Colonic mucosa (tissue), 4 donors: ENCODE measurements around the gene ADNP. TPM values are rescaled to one million over a fixed set of nuclear protein-coding genes. Genes with fewer than 3 reads are reported as not detected.

Experiments used
- DNase-seq: peaks from one replicate; pipeline ENCODE4 v3.0.0-alpha.2; 2020
- H3K27ac ChIP-seq: fragments of 200-600 bp; one replicate; pipeline ENCODE4 v1.8.0; 2021
- H3K27me3 ChIP-seq: fragments of 200-600 bp; one replicate; pipeline ENCODE4 v1.8.0; 2021
- H3K36me3 ChIP-seq: fragments of 200-600 bp; one replicate; pipeline ENCODE4 v1.8.0; 2021
- H3K4me1 ChIP-seq: fragments of 200-600 bp; one replicate; pipeline ENCODE4 v1.8.0; 2021; ENCODE audit warnings: mild to moderate bottlenecking
- H3K4me3 ChIP-seq: fragments of 200-600 bp; one replicate; pipeline ENCODE4 v1.8.0; 2021
- H3K9ac ChIP-seq, 2 donors: one replicate each; pipeline ENCODE4 v1.7.0; 2013; ENCODE audit warnings: control low read depth in 2 of 2, low read depth in 2 of 2, low read length in 2 of 2
- H3K9me3 ChIP-seq: fragments of 200-600 bp; one replicate; pipeline ENCODE4 v1.8.0; 2021
- CTCF ChIP-seq: fragments of 200-600 bp; IDR thresholded peaks from one replicate; pipeline ENCODE4 v1.8.0; 2022; ENCODE audit warnings: antibody characterized with exemption, mild to moderate bottlenecking
- intact Hi-C: fragments of 100-400 bp; cut with DNase I; formaldehyde crosslinking; loops from one replicate; pipeline ENCODE4 v1.14.1; 2022
- total RNA-seq, 2 donors: library from RNA; stranded (reverse); fragmentation: NEBNext Ultra II Directional in 1 of 2; extraction: Animal tissue kit (Norgen Biotek cat#: 25700) in 1 of 2; gene quantifications; one replicate each; pipeline ENCODE4 v1.2.1, GENCODE V29; 2021
- donor health status: healthy.
- donor health status: DM: no; HTN: no; CAD: no.
- donor health status: DM: no; HTN: no; CAD: no.

The ADNP gene
- total RNA-seq, 2 donors from 2014 or later = 46.8 to 54.0 TPM

DNA sequence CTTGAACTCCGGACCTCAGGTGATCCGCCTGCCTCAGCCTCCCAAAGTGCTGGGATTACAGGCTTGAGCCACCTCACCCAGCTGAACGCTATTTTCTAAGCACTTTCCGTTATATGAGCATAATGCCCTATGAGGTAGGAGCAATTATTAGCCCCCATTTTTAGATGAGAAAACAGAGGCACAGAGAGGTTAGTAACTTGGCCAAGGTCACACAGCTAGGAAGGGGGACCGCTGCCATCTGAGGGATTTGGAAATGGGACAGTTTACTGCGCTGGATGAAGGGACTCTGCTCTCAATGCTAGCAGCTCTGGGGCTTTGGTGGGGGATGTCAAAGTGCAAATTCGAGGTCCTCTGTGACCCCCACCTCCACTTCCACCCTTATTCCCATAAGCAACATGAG lies 73.9 kb downstream of the ADNP start:
- Histone ChIP-seq H3K27me3 (no peaks in the 10 kb centered on the region), H3K27ac (no peak overlapping the region), H3K4me1 (no peaks in the 10 kb centered on the region), H3K4me3 (no peak overlapping the region), H3K36me3 (no peaks in the 10 kb centered on the region), H3K9ac (no peak overlapping the region), H3K9me3 (no peaks in the 10 kb centered on the region)
- no peak for DNase-seq
- TF ChIP-seq CTCF = no peak
- intact Hi-C loops = no loop called here

GRCh38 chr20:50856475-50857041 lies 74.7 kb downstream of the ADNP start:
- H3K27ac ChIP-seq = no peak overlapping the region
- no peak for DNase-seq
- H3K4me3 ChIP-seq = no peak overlapping the region
- H3K4me1 ChIP-seq = no peaks in the 10 kb centered on the region
- H3K9ac ChIP-seq = no peak overlapping the region
- no peaks in the 10 kb centered on the region for H3K27me3 ChIP-seq
- TF ChIP-seq CTCF = no peak
- H3K36me3 ChIP-seq = no peaks in the 10 kb centered on the region
- intact Hi-C loops = no loop called here
- no peaks in the 10 kb centered on the region for H3K9me3 ChIP-seq

- no peak for TF ChIP-seq CTCF
- no peaks in the 10 kb centered on the region for H3K36me3 ChIP-seq
- H3K9ac ChIP-seq = no peak overlapping the region
- intact Hi-C loops = no loop called here
- H3K4me3 ChIP-seq = no peak overlapping the region
- no peaks in the 10 kb centered on the region for H3K9me3 ChIP-seq
- no peak for DNase-seq
- no peaks in the 10 kb centered on the region for H3K27me3 ChIP-seq
- no peak overlapping the region for H3K27ac ChIP-seq
- H3K4me1 ChIP-seq = no peaks in the 10 kb centered on the region
These were observed 75.5 kb downstream of the ADNP start for GRCh38 chr20:50855498-50856474.

DNA sequence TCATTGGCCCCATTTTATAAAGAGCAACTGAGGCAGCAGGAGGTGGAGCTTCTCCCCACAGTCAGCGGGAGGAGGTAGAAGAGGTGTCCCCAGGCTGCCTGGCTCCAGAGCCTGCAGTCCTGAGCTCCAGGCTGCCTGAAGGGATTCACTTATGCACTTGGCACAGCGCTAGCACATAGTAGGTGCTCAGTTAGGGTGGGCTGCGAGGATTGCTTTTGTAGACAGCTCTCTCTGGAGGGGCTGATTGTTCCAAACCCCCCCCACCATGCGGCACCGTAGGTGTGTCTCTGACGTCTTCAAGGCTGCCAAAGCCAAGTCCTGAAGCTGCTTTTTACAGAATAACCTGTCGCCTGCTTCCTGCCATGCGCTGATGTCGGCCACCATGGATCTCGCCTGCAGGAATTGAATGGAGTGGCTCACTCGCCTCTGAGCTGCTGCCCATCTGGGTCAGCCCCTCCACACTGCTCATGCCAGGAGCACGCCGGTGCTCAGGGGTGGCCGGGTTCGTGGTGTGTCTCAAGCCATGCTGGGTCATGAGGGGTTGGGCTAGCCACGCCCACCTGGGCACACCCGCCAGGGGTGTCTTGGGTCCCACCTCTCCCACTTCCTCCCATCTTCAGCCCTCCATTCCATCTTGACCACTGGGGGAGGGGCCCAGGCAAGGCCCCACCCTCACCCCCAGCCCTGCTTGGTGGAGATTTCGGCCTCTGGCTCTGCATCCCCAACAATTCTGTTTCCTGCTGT lies 76.6 kb downstream of the ADNP start:
- Histone ChIP-seq H3K36me3 (no peaks in the 10 kb centered on the region), H3K4me3 (no peak overlapping the region), H3K9me3 (no peaks in the 10 kb centered on the region), H3K27ac (no peak overlapping the region), H3K9ac (no peak overlapping the region), H3K27me3 (no peaks in the 10 kb centered on the region), H3K4me1 (no peaks in the 10 kb centered on the region)
- intact Hi-C loops = no loop called here
- DNase-seq = no peak
- TF ChIP-seq CTCF = no peak

- H3K36me3 ChIP-seq = no peaks in the 10 kb centered on the region
- no peak overlapping the region for H3K4me3 ChIP-seq
- no peaks in the 10 kb centered on the region for H3K27me3 ChIP-seq
- DNase-seq = no peak
- H3K27ac ChIP-seq = no peak overlapping the region
- no peak for TF ChIP-seq CTCF
- no peak overlapping the region for H3K9ac ChIP-seq
- H3K9me3 ChIP-seq = no peaks in the 10 kb centered on the region
- intact Hi-C loops = no loop called here
- H3K4me1 ChIP-seq = no peaks in the 10 kb centered on the region
These were observed 79.2 kb downstream of the ADNP start for GRCh38 chr20:50852085-50852484.
